K562 (cell line): ENCODE measurements around the gene CNDP2.

ENCODE experiments used
- BCOR ChIP-seq: fragments of 450-650 bp; IDR thresholded peaks from 2 replicates; pipeline ENCODE4 v1.6.1; 2016
- BHLHE40 ChIP-seq: IDR thresholded peaks from 2 replicates; pipeline ENCODE4 v1.6.1; 2011; ENCODE audit warnings: low read length, improper control_type of control experiment
- CBFB ChIP-seq: sonication (generic); formaldehyde crosslinking; IDR thresholded peaks from 2 replicates; pipeline ENCODE4 v1.4.0; 2020; ENCODE audit warnings: mild to moderate bottlenecking, missing genetic modification reagents
- GTF2E2 ChIP-seq: fragments of 200-800 bp; sonication (Bioruptor generic); IDR thresholded peaks from 2 replicates; pipeline ENCODE4 v1.6.1; 2016; ENCODE audit warnings: missing genetic modification characterization, missing compliant biosample characterization
- KAT7 ChIP-seq: sonication (generic); formaldehyde crosslinking; IDR thresholded peaks from 2 replicates; pipeline ENCODE4 v1.8.0; 2022; ENCODE audit warnings: missing genetic modification reagents, mild to moderate bottlenecking, borderline replicate concordance
- MLX ChIP-seq, 2 experiments: fragments of 450-650 bp in 1 of 2; sonication (generic) in 1 of 2; formaldehyde crosslinking; conservative IDR thresholded peaks; 2 replicates each; pipeline versions ENCODE4 v1.4.0 to v1.8.1; 2020 to 2022; ENCODE audit warnings: mild to moderate bottlenecking in 1 of 2, missing genetic modification reagents in 1 of 2
- POLR2A ChIP-seq: fragments of 450-650 bp; conservative IDR thresholded peaks from 2 replicates; pipeline ENCODE4 v1.6.1; 2016
- POLR2AphosphoS5 ChIP-seq: IDR thresholded peaks from 2 replicates; pipeline ENCODE4 v1.6.1; 2011; ENCODE audit warnings: mild to moderate bottlenecking, low read depth, low read length, moderate library complexity; ENCODE audit not compliant: control insufficient read depth, insufficient read depth
- RFX1 ChIP-seq: fragments of 450-650 bp; IDR thresholded peaks from 2 replicates; pipeline ENCODE4 v1.6.1; 2016; ENCODE audit warnings: mild to moderate bottlenecking, moderate library complexity
- ZNF695 ChIP-seq: fragments of 450-650 bp; formaldehyde crosslinking; IDR thresholded peaks from 2 replicates; pipeline ENCODE4 v1.4.0; 2020; ENCODE audit warnings: mild to moderate bottlenecking, moderate library complexity
- TF ChIP-seq, protein P1 (sequence below), 3 experiments: IDR thresholded peaks in 2 of 3; conservative IDR thresholded peaks in 1 of 3; 2 replicates each; pipeline ENCODE4 v1.5.1; 2011 to 2012; ENCODE audit warnings: low read length in 3 of 3, mild to moderate bottlenecking in 3 of 3, control low read depth in 2 of 3, improper control_type of control experiment in 1 of 3, inconsistent platforms in 1 of 3, low read depth in 1 of 3, mixed read lengths in 1 of 3, moderate library complexity in 1 of 3; ENCODE audit not compliant: insufficient read depth in 2 of 3
- TF ChIP-seq, protein P2 (sequence below): IDR thresholded peaks from 2 replicates; pipeline ENCODE4 v1.6.1; 2016; ENCODE audit warnings: missing genetic modification characterization, missing compliant biosample characterization
- TF ChIP-seq, protein P3 (sequence below), 2 experiments: fragments of 450-650 bp; formaldehyde crosslinking in 1 of 2; IDR thresholded peaks; 2 replicates each; pipeline versions ENCODE4 v1.4.0 to v1.6.1; 2014 to 2020; ENCODE audit warnings: mild to moderate bottlenecking in 2 of 2, borderline replicate concordance in 1 of 2, low read depth in 1 of 2

GRCh38 chr18:74516271-74517235 lies 20.4 kb downstream of the CNDP2 start:
- no peak for TF ChIP-seq RFX1
- TF ChIP-seq, protein P1, sequence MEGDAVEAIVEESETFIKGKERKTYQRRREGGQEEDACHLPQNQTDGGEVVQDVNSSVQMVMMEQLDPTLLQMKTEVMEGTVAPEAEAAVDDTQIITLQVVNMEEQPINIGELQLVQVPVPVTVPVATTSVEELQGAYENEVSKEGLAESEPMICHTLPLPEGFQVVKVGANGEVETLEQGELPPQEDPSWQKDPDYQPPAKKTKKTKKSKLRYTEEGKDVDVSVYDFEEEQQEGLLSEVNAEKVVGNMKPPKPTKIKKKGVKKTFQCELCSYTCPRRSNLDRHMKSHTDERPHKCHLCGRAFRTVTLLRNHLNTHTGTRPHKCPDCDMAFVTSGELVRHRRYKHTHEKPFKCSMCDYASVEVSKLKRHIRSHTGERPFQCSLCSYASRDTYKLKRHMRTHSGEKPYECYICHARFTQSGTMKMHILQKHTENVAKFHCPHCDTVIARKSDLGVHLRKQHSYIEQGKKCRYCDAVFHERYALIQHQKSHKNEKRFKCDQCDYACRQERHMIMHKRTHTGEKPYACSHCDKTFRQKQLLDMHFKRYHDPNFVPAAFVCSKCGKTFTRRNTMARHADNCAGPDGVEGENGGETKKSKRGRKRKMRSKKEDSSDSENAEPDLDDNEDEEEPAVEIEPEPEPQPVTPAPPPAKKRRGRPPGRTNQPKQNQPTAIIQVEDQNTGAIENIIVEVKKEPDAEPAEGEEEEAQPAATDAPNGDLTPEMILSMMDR (IDR thresholded peaks at IDR 0.05 in 2 of 3, conservative IDR thresholded peaks at IDR 0.05 in 1 of 3; ENCODE audit: insufficient read depth in 2 of 3, low read depth in 1 of 3, low read length in 3 of 3), result no peak
- TF ChIP-seq ZNF695 (CRISPR knock-in tag), result no peak
- TF ChIP-seq, protein P2, sequence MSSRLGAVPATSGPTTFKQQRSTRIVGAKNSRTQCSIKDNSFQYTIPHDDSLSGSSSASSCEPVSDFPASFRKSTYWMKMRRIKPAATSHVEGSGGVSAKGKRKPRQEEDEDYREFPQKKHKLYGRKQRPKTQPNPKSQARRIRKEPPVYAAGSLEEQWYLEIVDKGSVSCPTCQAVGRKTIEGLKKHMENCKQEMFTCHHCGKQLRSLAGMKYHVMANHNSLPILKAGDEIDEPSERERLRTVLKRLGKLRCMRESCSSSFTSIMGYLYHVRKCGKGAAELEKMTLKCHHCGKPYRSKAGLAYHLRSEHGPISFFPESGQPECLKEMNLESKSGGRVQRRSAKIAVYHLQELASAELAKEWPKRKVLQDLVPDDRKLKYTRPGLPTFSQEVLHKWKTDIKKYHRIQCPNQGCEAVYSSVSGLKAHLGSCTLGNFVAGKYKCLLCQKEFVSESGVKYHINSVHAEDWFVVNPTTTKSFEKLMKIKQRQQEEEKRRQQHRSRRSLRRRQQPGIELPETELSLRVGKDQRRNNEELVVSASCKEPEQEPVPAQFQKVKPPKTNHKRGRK, result no peak
- no peak for TF ChIP-seq BHLHE40
- TF ChIP-seq, protein P3, sequence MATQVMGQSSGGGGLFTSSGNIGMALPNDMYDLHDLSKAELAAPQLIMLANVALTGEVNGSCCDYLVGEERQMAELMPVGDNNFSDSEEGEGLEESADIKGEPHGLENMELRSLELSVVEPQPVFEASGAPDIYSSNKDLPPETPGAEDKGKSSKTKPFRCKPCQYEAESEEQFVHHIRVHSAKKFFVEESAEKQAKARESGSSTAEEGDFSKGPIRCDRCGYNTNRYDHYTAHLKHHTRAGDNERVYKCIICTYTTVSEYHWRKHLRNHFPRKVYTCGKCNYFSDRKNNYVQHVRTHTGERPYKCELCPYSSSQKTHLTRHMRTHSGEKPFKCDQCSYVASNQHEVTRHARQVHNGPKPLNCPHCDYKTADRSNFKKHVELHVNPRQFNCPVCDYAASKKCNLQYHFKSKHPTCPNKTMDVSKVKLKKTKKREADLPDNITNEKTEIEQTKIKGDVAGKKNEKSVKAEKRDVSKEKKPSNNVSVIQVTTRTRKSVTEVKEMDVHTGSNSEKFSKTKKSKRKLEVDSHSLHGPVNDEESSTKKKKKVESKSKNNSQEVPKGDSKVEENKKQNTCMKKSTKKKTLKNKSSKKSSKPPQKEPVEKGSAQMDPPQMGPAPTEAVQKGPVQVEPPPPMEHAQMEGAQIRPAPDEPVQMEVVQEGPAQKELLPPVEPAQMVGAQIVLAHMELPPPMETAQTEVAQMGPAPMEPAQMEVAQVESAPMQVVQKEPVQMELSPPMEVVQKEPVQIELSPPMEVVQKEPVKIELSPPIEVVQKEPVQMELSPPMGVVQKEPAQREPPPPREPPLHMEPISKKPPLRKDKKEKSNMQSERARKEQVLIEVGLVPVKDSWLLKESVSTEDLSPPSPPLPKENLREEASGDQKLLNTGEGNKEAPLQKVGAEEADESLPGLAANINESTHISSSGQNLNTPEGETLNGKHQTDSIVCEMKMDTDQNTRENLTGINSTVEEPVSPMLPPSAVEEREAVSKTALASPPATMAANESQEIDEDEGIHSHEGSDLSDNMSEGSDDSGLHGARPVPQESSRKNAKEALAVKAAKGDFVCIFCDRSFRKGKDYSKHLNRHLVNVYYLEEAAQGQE (IDR thresholded peaks at IDR 0.05; ENCODE audit: borderline replicate concordance), result no peak
- TF ChIP-seq, protein P3 (CRISPR knock-in tag; IDR thresholded peaks at IDR 0.05; ENCODE audit: low read depth), result no peak
- no peak for TF ChIP-seq CBFB
- no peak for TF ChIP-seq BCOR
- no peak for TF ChIP-seq MLX (CRISPR knock-in tag; conservative IDR thresholded peaks at IDR 0.05)
- no peak for TF ChIP-seq POLR2AphosphoS5
- TF ChIP-seq GTF2E2 (tag), result no peak
- TF ChIP-seq POLR2A, result no peak
- TF ChIP-seq KAT7 (CRISPR knock-in tag), result no peak
